Fibroblast of peridontal ligament (primary cell): ENCODE data around the gene PMEL.
"Not testable (repeated sequence)": the region's sequence is repeated elsewhere in the genome, so short reads cannot be mapped to it uniquely, and the experiment has no call there.

Experiments used
- DNase-seq: peaks from one replicate; pipeline ENCODE4 v3.0.0-alpha.2; 2010; ENCODE audit errors: extremely low read depth

PMEL gene

DNA sequence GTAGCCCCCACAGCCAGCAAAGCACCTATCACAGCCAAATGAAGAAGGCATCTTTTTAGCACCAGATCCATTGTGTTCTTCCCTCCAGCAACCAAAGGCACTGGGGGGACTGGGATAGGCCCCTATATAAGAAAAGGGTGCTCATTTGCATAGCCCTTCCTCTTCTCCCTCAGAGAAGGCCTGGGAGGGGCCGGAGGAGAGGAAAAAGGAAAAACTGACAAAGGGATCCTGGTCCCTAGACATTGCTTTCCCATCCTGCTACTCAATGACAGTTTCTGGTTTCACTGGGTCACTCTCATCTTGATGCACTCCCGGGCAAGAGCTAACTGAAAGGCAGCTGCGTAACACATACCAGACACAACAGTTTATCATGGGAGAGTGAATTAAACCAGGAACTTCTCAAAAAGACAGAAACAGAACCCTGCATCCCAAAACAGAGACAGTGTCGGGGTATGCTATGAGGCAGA lies at the start of gene PMEL:
Gene PMEL (minus strand): TSS at position 102 of the 467 bp plus-strand sequence. CDS start 31 bp downstream, at position 71.
- DNase-seq: peak; percentile 26

DNA sequence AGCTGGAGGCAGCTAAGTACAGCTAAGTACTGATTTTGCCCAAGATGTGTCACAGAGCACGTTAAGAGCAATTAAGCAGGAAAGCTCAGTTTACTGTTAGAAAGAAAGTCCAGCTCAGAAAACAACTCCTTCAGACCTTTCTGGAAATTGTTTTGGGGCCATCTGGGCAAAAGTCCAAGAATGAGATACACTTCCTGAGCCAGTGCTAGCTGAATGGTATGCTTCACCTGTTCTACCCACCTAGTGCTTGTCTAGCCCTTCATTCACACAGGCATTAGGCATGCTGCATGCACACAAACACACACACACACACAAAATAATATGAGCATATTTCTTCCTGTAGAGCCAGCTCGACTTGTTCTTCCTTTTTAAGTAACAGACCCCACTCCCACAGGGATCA lies 48.4 kb upstream of the PMEL start:
- DNase-seq: no peak

DNA sequence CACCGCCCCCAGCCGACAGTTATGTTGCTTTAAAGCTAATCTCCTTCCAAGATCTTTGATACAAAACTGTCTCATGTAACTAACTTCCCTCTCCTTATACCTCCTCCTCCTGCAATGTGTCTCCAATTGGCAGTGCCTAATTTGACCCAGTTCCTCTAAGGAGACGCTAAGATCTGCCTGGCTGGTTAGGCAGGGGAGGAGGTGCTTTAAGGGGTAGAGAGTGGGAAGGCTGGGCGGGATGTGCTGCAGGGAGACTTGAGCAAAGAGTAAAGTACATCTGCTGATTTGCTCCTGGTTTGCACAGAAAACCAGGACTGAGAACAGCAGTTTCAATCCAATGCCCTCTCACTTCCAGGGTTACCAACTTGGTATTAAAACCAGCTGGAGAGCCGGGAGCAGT lies 47.6 kb upstream of the PMEL start:
- DNase-seq: no peak

DNA sequence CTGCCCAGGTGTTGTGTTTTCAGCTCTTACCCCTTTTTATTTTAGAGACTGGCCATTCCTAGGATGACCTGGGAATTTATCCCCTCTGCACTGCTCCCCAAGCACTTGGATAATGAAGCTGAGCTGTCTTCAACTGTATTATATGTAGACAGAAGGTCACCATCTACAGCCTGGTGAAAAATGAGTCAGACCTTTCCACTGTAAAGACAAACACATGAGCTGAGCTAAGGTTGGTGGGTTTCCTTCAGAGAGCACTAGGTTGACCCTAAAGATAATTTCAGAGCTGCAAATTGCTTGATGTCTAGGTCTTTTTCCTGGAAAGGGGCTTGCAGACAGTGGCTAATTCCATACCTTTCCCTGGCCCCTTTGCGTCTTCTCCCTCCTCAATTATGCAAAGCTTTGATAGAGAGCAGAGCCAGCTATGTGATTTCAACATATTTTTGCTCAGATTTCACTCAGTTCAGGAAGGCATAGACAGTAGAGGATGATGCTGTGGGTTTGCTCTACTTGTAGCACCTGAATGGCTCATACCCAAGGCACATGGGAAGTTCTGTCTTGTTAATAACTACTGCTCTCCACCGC lies 45.8 kb upstream of the PMEL start:
- no peak for DNase-seq

- no peak for DNase-seq
These were observed 44.3 kb upstream of the PMEL start for GRCh38 chr12:56010111-56010570.

GRCh38 chr12:56007564-56008559 lies 42.0 kb upstream of the PMEL start:
- DNase-seq: peak; percentile 29

- DNase-seq: no peak
These were observed 38.4 kb upstream of the PMEL start for GRCh38 chr12:56004211-56004610.

DNA sequence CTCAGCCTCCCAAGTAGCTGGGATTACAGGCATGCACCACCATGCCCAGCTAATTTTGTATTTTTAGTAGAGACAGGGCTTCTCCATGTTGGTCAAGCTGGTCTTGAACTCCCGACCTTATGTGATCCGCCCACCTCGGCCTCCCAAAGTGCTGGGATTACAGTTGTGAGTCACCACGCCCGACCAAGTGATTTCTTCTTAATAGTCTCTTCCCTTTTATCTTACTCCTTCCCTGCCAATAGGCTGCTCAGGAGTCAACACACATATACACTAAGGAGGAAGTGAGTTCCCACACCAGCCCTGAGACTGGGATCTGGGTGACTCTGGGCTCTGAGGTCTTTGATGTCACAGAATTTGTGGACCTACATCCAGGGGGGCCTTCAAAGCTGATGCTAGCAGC lies 37.5 kb upstream of the PMEL start:
- DNase-seq: not testable (repeated sequence)

- DNase-seq: no peak
These were observed 35.8 kb upstream of the PMEL start for GRCh38 chr12:56001487-56002100.

DNA sequence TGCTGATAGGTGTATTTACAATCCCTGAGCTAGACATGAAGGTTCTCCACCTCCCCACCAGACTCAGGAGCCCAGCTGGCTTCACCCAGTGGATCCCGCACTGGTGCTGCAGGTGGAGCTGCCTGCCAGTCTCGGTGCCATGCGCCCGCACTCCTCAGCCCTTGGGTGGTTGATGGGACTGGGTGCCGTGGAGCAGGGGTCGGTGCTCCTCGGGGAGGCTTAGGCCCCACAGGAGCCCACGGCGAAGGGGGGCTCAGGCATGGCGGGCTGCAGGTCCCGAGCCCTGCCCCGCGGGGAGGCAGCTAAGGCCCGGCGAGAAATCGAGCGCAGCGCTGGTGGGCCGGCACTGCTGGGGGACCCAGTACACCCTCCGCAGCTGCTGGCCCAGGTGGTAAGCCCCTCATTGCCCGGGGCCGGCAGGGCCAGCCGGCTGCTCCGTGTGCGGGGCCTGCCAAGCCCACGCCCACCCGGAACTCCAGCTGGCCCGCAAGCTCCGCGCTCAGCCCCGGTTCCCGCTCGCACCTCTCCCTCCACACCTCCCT lies 34.2 kb upstream of the PMEL start:
- DNase-seq: not testable (repeated sequence)

DNA sequence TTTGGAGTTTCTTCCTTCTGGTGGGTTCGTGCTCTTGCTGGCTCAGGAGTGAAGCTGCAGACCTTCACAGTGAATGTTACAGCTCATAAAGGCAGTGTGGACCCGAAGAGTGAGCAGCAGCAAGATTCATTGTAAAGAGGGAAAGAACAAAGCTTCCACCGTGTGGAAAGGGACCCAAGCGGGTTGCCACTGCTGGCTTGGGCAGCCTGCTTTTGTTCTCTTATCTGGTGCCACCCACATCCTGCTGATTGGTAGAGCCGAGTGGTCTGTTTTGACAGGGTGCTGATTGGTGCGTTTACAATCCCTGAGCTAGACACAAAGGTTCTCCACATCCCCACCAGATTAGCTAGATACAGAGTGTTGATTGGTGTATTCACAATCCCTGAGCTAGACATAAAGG lies 33.7 kb upstream of the PMEL start:
- not testable (repeated sequence) for DNase-seq

DNA sequence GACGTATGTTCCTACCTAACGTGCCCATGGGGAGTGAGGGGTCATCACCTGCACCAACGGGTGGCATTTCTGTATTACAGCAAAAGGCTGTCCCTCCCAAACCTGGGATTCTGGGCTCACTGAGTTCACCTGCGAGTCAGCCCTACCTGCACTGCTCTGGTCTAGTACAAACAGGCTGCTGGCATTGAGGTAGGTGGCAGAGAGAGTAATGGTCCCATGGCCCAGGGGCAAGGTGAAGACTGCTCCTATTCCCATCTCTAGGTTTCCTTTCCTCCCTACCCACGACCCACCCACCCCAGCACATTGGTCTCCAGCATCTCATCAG lies 31.7 kb upstream of the PMEL start:
- DNase-seq: no peak

- peak; percentile 95 for DNase-seq
These were observed 31.1 kb upstream of the PMEL start, which contains the start of gene SUOX for GRCh38 chr12:55996715-55997534. Gene SUOX (plus strand): TSS chr12:55997276. CDS start chr12:56002222, 4,946 bp downstream.

- DNase-seq: peak; percentile 78
These were observed 30.4 kb upstream of the PMEL start for GRCh38 chr12:55996201-55996714.

DNA sequence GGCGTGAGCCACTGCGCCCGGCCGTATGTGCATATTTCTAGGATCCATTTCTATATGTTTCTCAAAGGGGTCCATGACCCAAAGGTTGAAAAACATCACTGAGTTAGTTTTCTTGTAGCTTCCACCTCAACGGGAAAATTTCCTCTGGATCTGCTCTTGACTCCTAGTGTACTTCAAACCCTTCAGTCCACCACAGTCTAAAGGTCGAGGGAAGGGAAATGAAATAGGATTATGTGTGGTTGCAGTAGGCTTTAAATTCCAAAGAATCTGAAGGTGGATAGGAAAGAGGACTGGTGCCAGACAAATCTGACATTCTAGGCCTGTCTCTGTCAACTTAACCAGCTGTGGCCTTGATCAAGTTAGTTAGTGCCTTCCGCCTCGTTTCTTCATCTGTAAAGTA lies 29.5 kb upstream of the PMEL start:
- DNase-seq: no peak

DNA sequence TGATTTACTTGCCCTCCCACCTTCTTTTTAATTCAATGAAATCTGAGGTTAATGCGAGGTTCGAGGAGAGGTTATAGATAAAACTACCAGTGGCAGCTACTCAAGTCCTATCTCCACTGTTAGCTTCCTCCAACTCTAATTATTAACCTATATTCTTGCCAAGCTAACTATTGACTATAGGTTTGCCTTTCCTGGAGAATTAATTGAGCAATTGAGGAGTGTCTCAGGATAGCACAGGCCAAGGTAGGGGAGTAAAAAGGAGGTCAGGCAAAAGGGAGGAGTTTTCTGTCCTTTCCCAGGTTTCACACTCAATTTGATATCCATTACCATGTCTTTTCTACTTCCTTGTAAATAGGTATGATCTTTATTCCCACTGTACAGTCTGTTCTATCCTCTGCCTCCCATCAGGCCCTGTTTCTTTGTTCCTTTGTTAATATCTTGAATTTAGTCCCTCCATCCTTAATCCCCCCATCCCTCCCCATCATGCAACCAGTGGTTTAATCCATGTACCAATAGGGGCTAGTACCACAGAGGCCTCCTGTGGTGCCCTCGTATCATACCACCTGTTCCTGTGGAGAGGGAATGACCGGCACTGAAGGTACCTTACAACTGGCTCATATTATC lies 27.5 kb upstream of the PMEL start:
- no peak for DNase-seq

DNA sequence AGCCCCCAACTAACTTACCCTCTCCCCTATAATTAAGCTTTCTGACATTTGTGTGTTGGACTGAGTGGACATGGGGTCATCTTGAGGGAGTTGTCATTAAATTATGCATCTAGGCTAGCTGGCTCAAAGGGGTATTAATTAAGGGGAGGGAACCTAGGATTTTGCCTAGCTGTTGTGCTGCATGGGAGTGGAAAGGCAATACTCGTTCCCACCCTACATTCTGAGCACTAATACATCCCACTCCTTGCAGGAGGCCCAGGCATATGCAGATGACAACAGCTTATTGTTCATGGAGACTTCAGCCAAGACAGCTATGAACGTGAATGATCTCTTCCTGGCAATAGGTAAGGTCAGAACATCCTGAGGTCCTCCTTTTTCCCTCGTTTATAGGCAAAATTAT lies 25.3 kb upstream of the PMEL start:
- DNase-seq: no peak

- not testable (repeated sequence) for DNase-seq
These were observed 20.1 kb upstream of the PMEL start for GRCh38 chr12:55985976-55986375.

- DNase-seq: no peak
These were observed 19.5 kb upstream of the PMEL start for GRCh38 chr12:55985341-55985740.

- no peak for DNase-seq
These were observed 19.0 kb upstream of the PMEL start for GRCh38 chr12:55984861-55985260.
